GM21423 (cell line): ENCODE data around the gene TP53TG3B.
"Not testable (repeated sequence)": the region's sequence is repeated elsewhere in the genome, so short reads cannot be mapped to it uniquely, and the experiment has no call there.

Source experiments
- ATAC-seq: cut with Tn5 transposase; IDR thresholded peaks from one replicate; pipeline ENCODE4 v1.9.1; 2021; ENCODE audit warnings: mild to moderate bottlenecking, moderate library complexity; ENCODE audit not compliant: unreplicated experiment

TP53TG3B gene, protein sequence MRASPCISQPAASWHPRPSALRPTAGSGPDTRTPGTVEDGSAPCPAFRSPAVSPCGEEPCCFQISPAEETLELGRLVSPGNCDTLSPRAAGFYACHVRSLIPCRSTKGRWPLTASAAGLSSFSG

DNA sequence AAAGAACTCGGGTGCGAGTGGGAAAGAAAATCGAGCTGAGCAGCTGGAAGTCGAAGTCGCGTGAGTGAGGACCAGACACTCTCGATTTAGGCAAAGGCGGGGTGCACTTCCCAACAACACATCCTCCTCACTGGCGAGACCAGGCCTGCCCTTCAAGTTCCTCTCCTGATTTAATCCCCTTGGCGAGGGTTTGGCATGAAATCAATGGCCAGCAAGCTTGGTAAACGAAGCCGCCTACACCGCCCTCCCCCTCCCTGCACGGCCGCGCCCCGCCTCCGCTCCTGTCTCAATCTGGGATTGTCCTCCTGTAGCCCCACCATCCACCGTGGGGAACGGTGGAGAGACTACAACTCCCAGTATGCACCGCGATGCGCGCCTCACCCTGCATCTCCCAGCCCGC lies at the start of gene TP53TG3B:
TSS of gene TP53TG3B (plus strand) at position 301 of the 400 bp plus-strand sequence. CDS start at position 369, 68 bp downstream.
- ATAC-seq, result not testable (repeated sequence)

DNA sequence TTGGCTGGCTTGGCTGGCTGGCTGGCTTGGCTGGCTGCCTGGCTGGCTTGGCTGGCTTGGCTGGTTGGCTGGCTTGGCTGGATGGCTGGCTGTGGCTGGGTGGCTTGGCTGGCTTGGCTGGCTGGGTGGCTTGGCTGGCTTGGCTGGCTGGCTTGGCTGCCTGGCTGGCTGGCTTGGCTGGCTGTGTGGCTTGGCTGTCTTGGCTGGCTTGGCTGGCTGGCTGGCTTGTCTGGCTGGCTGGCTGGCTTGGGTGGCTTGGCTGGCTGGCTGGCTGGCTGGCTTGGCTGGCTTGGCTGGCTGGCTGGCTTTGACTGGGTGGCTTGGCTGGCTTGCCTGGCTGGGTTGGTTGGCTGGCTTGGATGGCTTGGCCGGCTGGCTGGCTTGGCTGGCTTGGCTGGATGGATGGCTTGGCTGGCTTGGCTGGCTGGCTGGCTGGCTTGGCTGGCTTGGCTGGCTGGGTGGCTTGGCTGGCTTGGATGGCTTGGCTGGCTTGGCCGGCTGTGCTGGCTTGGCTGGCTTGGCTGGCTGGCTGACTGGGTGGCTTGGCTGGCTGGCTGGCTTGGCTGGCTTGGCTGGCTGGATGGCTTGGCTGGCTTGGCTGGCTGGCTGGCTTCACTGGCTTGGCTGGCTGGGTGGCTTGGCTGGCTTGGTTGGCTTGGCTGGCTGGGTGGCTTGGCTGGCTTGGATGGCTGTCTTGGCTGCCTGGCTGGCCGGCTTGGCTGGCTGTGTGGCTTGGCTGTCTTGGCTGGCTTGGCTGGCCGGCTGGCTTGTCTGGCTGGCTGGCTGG lies 24.2 kb upstream of the TP53TG3B start:
- ATAC-seq, result not testable (repeated sequence)

DNA sequence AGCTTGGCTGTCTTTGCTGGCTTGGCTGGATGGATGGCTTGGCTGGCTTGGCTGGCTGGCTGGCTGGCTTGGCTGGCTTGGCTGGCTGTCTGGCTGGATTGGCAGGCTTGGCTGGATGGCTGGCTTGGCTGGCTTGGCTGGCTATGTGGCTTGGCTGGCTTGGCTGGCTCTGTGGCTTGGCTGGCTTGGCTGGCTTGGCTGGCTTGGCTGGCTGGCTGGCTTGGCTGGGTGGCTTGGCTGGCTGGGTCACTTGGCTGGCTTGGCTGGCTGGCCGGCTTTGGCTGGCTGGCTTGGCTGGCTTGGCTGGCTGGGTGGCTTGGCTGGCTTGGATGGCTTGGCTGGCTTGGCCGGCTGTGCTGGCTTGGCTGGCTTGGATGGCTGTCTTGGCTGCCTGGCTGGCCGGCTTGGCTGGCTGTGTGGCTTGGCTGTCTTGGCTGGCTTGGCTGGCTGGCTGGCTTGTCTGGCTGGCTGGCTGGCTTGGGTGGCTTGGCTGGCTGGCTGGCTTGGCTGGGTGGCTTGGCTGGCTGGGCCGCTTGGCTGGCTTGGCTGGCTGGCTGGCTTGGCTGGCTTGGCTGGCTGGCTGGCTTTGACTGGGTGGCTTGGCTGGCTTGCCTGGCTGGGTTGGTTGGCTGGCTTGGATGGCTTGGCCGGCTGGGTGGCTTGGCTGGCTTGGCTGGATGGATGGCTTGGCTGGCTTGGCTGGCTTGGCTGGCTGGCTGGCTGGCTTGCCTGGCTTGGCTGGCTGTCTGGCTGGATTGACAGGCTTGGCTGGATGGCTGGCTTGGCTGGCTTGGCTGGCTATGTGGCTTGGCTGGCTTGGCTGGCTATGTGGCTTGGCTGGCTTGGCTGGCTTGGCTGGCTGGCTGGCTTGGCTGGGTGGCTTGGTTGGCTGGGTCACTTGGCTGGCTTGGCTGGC lies 22.8 kb upstream of the TP53TG3B start:
- not testable (repeated sequence) for ATAC-seq

DNA sequence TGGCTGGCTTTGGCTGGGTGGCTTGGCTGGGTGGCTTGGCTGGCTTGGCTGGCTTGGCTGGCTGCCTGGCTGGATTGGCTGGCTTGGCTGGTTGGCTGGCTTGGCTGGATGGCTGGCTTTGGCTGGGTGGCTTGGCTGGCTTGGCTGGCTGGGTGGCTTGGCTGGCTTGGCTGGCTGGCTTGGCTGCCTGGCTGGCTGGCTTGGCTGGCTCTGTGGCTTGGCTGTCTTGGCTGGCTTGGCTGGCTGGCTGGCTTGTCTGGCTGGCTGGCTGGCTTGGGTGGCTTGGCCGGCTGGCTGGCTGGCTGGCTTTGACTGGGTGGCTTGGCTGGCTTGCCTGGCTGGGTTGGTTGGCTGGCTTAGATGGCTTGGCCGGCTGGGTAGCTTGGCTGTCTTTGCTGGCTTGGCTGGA lies 22.1 kb upstream of the TP53TG3B start:
- ATAC-seq, result not testable (repeated sequence)

DNA sequence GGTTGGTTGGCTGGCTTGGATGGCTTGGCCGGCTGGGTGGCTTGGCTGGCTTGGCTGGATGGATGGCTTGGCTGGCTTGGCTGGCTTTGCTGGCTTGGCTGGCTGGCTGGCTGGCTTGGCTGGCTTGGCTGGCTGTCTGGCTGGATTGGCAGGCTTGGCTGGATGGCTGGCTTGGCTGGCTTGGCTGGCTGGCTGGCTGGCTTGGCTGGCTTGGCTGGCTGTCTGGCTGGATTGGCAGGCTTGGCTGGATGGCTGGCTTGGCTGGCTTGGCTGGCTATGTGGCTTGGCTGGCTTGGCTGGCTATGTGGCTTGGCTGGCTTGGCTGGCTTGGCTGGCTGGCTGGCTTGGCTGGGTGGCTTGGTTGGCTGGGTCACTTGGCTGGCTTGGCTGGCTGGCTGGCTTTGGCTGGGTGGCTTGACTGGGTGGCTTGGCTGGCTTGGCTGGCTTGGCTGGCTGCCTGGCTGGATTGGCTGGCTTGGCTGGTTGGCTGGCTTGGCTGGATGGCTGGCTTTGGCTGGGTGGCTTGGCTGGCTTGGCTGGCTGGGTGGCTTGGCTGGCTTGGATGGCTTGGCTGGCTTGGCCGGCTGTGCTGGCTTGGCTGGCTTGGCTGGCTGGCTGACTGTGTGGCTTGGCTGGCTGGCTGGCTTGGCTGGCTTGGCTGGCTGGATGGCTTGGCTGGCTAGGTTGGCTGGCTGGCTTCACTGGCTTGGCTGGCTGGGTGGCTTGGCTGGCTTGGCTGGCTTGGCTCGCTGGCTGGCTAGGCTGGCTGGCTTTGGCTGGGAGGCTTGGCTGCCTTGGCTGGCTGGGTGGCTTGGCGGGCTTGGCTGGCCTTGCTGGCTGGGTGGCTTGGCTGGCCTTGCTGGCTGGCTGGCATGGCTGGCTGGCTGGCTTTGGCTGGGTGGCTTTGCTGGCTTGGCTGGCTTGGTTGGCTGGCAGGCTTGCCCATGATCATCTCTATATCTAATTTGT lies 21.3 kb upstream of the TP53TG3B start:
- ATAC-seq, result not testable (repeated sequence)
